Effector memory CD4-positive, alpha-beta T cell (primary cell): ENCODE results near the gene PGGT1B.

Experiments
- DNase-seq, 3 donors: peaks; one replicate each; pipeline ENCODE4 v3.0.0-alpha.2; 2020
- H3K27ac ChIP-seq: 2 replicates; pipeline ENCODE4 v1.7.0; 2013; ENCODE audit warnings: mild to moderate bottlenecking, low read length, moderate library complexity; ENCODE audit not compliant: insufficient read depth, poor library complexity, severe bottlenecking
- H3K27me3 ChIP-seq: replicated peaks from 2 replicates; pipeline ENCODE4 v1.7.0; 2013; ENCODE audit warnings: mild to moderate bottlenecking, low read length; ENCODE audit not compliant: insufficient read depth, control insufficient read depth, poor library complexity, severe bottlenecking
- H3K36me3 ChIP-seq: 2 replicates; pipeline ENCODE4 v1.7.0; 2013; ENCODE audit warnings: mild to moderate bottlenecking, low read length, moderate library complexity; ENCODE audit not compliant: control insufficient read depth, insufficient read depth
- H3K4me1 ChIP-seq: 2 replicates; pipeline ENCODE4 v1.7.0; 2013; ENCODE audit warnings: low read length, mild to moderate bottlenecking; ENCODE audit not compliant: control insufficient read depth, insufficient read depth, poor library complexity, severe bottlenecking
- H3K4me3 ChIP-seq: 2 replicates; pipeline ENCODE4 v1.7.0; 2013; ENCODE audit warnings: low read length, low read depth, mild to moderate bottlenecking; ENCODE audit not compliant: insufficient read depth, poor library complexity, severe bottlenecking
- H3K9me3 ChIP-seq: 2 replicates; pipeline ENCODE4 v1.7.0; 2013; ENCODE audit warnings: mild to moderate bottlenecking, low read length, moderate library complexity; ENCODE audit not compliant: control insufficient read depth

The PGGT1B gene

GRCh38 chr5:115191474-115192031 lies 71.1 kb downstream of the PGGT1B start:
- Histone ChIP-seq H3K9me3 (no peaks in the 10 kb centered on the region), H3K36me3 (no peaks in the 10 kb centered on the region)
- no peak for DNase-seq

GRCh38 chr5:115190388-115190787 lies 72.3 kb downstream of the PGGT1B start:
- Histone ChIP-seq H3K27ac (no peak overlapping the region), H3K36me3 (no peaks in the 10 kb centered on the region), H3K9me3 (no peaks in the 10 kb centered on the region), H3K4me3 (no peak overlapping the region), H3K27me3 (no peaks in the 10 kb centered on the region), H3K4me1 (no peaks in the 10 kb centered on the region)
- no peak for DNase-seq

More at GRCh38 chr5:115191474-115192031, 71.1 kb downstream of the PGGT1B start:
- H3K4me1 ChIP-seq: no peaks in the 10 kb centered on the region
- no peaks in the 10 kb centered on the region for H3K27me3 ChIP-seq
- no peak overlapping the region for H3K27ac ChIP-seq
- H3K4me3 ChIP-seq: no peak overlapping the region

DNA sequence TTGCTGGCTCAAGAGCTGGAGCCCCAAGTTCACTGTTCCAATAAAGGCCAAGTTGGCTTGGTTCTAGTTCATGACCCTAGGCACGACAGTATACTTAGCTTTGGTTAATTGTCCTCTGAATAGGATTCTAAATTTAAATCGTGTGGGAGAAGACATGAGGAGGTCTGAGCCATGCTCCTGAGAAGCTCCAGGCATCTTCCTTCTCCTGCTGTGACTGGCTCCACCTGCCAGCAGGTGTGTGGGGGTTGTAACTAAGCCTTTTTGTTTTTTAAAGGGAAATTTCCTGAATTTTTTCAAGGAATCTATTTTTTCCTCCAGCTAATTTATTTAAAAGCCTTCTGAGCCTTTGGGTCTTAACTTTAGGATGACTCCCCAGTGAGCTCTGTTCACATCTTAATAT lies 72.8 kb downstream of the PGGT1B start:
- no peak for DNase-seq

DNA sequence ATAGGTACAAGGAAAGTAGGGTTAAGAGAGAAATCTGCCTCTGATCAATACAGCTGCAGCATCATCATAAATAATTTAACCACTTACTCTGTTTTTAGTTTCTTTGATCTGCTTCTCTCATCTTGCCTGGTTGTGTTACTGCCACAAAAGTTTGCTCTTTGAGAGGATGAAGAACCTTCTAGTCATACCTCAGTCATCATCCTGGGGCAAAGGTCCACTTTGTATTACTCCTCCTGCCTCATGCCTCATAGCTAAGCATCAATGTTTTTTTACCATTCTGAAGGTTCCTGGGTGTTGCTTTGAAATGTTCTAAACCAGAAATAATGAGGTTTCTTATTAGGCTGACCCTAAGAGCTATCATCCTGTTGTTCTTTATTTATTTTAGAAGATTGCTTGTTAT lies 75.9 kb downstream of the PGGT1B start:
- Histone ChIP-seq H3K4me1 (no peaks in the 10 kb centered on the region), H3K4me3 (no peak overlapping the region), H3K27me3 (peaks cover 3% of the 10 kb centered on the region), H3K9me3 (no peaks in the 10 kb centered on the region), H3K36me3 (no peaks in the 10 kb centered on the region), H3K27ac (no peak overlapping the region)
- DNase-seq: no peak

More for the DNA sequence above, 72.8 kb downstream of the PGGT1B start:
- Histone ChIP-seq H3K36me3 (no peaks in the 10 kb centered on the region), H3K9me3 (no peaks in the 10 kb centered on the region), H3K4me1 (no peaks in the 10 kb centered on the region), H3K27ac (no peak overlapping the region), H3K27me3 (no peaks in the 10 kb centered on the region), H3K4me3 (no peak overlapping the region)

GRCh38 chr5:115184770-115185169 lies 77.9 kb downstream of the PGGT1B start:
- H3K4me3 ChIP-seq: no peak overlapping the region
- no peaks in the 10 kb centered on the region for H3K9me3 ChIP-seq
- H3K27ac ChIP-seq: no peak overlapping the region
- H3K27me3 ChIP-seq: peaks cover 20% of the 10 kb centered on the region
- no peaks in the 10 kb centered on the region for H3K36me3 ChIP-seq
- peaks cover 5% of the 10 kb centered on the region for H3K4me1 ChIP-seq
- DNase-seq: no peak

DNA sequence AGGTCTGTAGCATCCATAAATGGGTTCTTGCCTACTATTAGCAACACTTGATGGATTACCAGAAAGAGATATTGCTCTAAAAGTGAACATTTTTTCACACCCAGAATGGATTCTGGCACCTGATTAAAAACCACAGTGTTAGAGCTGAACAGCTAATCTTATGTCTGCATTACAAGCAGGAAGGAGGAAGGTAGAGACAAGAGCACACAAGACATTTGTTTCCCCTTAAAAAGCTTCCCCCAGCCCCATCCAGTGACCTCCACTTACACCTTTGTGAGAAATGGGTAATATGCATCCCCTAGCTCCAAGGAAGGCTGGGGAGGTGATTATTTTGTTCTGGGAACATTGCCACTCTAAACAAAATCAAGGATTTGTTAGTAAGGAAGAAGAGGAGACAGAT lies 80.9 kb downstream of the PGGT1B start:
- H3K4me1 ChIP-seq: peaks cover 12% of the 10 kb centered on the region
- peaks cover 45% of the 10 kb centered on the region for H3K27me3 ChIP-seq
- no peak overlapping the region for H3K4me3 ChIP-seq
- DNase-seq: no peak
- H3K27ac ChIP-seq: no peak overlapping the region
- no peaks in the 10 kb centered on the region for H3K36me3 ChIP-seq
- H3K9me3 ChIP-seq: no peaks in the 10 kb centered on the region

GRCh38 chr5:115180165-115180709 lies 82.4 kb downstream of the PGGT1B start:
- no peaks in the 10 kb centered on the region for H3K36me3 ChIP-seq
- H3K4me3 ChIP-seq: peak overlapping the region; percentile 50
- DNase-seq: no peak
- no peaks in the 10 kb centered on the region for H3K9me3 ChIP-seq
- no peak overlapping the region for H3K27ac ChIP-seq
- H3K27me3 ChIP-seq: peaks cover 49% of the 10 kb centered on the region
- peaks cover 12% of the 10 kb centered on the region for H3K4me1 ChIP-seq

GRCh38 chr5:115179394-115180164 lies 83.1 kb downstream of the PGGT1B start:
- DNase-seq: no peak
- Histone ChIP-seq H3K4me3 (peak overlapping the region; percentile 50), H3K27me3 (peaks cover 53% of the 10 kb centered on the region)

GRCh38 chr5:115179030-115179393 lies 83.7 kb downstream of the PGGT1B start:
- no peak for DNase-seq
- no peaks in the 10 kb centered on the region for H3K9me3 ChIP-seq
- H3K36me3 ChIP-seq: no peaks in the 10 kb centered on the region
- peaks cover 57% of the 10 kb centered on the region for H3K27me3 ChIP-seq
- H3K4me3 ChIP-seq: peak overlapping the region; percentile 50
- peaks cover 12% of the 10 kb centered on the region for H3K4me1 ChIP-seq
- no peak overlapping the region for H3K27ac ChIP-seq

More at GRCh38 chr5:115179394-115180164, 83.1 kb downstream of the PGGT1B start:
- Histone ChIP-seq H3K4me1 (peaks cover 12% of the 10 kb centered on the region), H3K36me3 (no peaks in the 10 kb centered on the region), H3K27ac (no peak overlapping the region), H3K9me3 (no peaks in the 10 kb centered on the region)

GRCh38 chr5:115170929-115171510 lies 91.7 kb downstream of the PGGT1B start:
- no peak overlapping the region for H3K27ac ChIP-seq
- no peaks in the 10 kb centered on the region for H3K36me3 ChIP-seq
- no peaks in the 10 kb centered on the region for H3K9me3 ChIP-seq
- peaks cover 50% of the 10 kb centered on the region for H3K27me3 ChIP-seq
- DNase-seq: no peak
- H3K4me3 ChIP-seq: peak overlapping the region; percentile 67
- H3K4me1 ChIP-seq: peaks cover 21% of the 10 kb centered on the region
